BJ (cell line): ENCODE data around the gene ADTRP. TPM values are rescaled to one million over a fixed set of nuclear protein-coding genes. Genes with fewer than 3 reads are reported as not detected.
"Not testable (repeated sequence)": the region's sequence is repeated elsewhere in the genome, so short reads cannot be mapped to it uniquely, and the experiment has no call there.

Source experiments
- CTCF ChIA-PET: fragments of 350-600 bp; formaldehyde crosslinking; extraction: SDS; loops from one replicate; lab custom pipeline; 2021; ENCODE audit warnings: antibody characterized with exemption, inconsistent platforms; lab: Yijun Ruan, JAX
- POLR2A ChIA-PET: fragments of 300-600 bp; sonication (Branson Sonifier 250); formaldehyde crosslinking; extraction: SDS; loops from one replicate; lab custom pipeline; 2021; ENCODE audit warnings: antibody characterized with exemption; lab: Charles Lee
- DNase-seq: peaks from one replicate; pipeline ENCODE4 v3.0.0-alpha.2; 2011; ENCODE audit warnings: low read depth
- H3K27me3 ChIP-seq: 2 replicates; pipeline ENCODE4 v1.6.0; 2011; ENCODE audit warnings: low read length; ENCODE audit not compliant: control insufficient read depth, insufficient read depth
- H3K36me3 ChIP-seq: 2 replicates; pipeline ENCODE4 v1.5.1; 2011; ENCODE audit warnings: low read length; ENCODE audit not compliant: control insufficient read depth, insufficient read depth
- H3K4me3 ChIP-seq: 2 replicates; pipeline ENCODE4 v1.5.1; 2011; ENCODE audit warnings: low read depth, mild to moderate bottlenecking, control low read depth, low read length
- CTCF ChIP-seq: IDR thresholded peaks from 2 replicates; pipeline ENCODE4 v1.5.1; 2011; ENCODE audit warnings: low read depth, mild to moderate bottlenecking, control low read depth, inconsistent platforms, low read length, moderate library complexity; ENCODE audit not compliant: insufficient read depth
- polyA plus RNA-seq: library from polyadenylated mRNA; depleted of rRNA; stranded (reverse); fragments of >200 nt; gene quantifications from 2 replicates; pipeline ENCODE4 v1.2.3, GENCODE V29; 2011

ADTRP gene
- polyA plus RNA-seq, 1 experiment, result 0.58 TPM

DNA sequence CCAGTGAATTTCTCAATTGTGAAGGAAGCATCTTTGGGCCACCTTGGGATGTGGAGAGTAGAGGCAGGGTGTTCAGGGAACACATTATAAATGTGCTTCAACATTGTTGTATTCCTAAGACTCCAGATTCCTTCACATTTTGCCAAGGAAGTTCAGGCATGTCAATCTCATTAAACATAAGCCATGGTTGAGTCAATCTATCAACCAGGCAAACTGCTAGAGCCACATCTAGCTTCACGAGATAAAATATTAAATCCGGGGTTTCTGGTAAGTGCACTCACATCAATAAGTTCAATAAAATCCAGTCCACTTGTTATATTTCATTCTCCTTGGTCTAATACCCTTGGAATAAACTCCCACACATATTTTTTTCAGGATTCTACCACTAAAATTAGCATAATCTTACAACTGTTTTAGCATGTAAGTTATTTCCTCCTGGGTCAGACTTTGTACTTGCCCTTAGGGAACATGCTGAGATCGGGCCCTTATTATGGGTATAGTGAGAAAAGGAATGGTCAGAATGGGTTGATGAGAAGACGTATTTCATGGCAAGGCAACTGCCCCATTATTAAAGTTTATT is 93.6 kb downstream of the ADTRP start:
- no peaks in the 10 kb centered on the region for H3K27me3 ChIP-seq
- CTCF ChIA-PET, result interaction anchor here (0.6 kb wide), 1 partner anchor 535 kb away, joined by 4 read pairs; no protein-coding TSS in a partner anchor
- POLR2A ChIA-PET, result interaction anchor here (0.6 kb wide), 1 partner anchor 45 kb away, joined by 3 read pairs; no protein-coding TSS in a partner anchor
- TF ChIP-seq CTCF, result no peak
- no peak for DNase-seq
- no peaks in the 10 kb centered on the region for H3K36me3 ChIP-seq
- H3K4me3 ChIP-seq, result no peak overlapping the region

- CTCF ChIA-PET, result interaction anchor here (1.0 to 1.1 kb wide), 2 partner anchors 10 to 29 kb away, joined by 4 to 5 read pairs; no protein-coding TSS in a partner anchor
- H3K4me3 ChIP-seq, result no peak overlapping the region
- no peak for TF ChIP-seq CTCF
- POLR2A ChIA-PET, result no interaction called here
- DNase-seq, result no peak
- H3K36me3 ChIP-seq, result no peaks in the 10 kb centered on the region
- no peaks in the 10 kb centered on the region for H3K27me3 ChIP-seq
Measured at GRCh38 chr6:11683871-11684270, 94.7 kb downstream of the ADTRP start.

DNA sequence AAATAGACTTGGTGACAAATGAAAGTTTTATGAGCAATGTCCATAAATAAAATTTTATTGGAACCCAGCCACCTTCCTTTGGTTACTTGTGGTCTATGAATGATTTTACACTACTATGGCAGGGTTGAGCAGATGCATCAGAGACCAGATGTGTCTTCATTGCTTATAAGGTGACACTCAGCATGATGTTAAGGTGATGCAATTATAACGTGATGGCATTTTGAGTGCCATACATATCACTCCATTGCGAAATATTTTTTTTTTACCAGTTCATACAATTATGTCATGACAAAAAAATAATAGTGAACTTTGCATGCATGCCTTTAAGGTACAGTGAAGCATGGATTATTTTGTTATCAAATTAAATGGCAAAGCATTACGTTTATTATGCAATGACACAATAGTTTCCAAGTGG is 96.0 kb downstream of the ADTRP start:
- H3K4me3 ChIP-seq, result no peak overlapping the region
- CTCF ChIA-PET, result no interaction called here
- POLR2A ChIA-PET, result no interaction called here
- no peak for DNase-seq
- no peaks in the 10 kb centered on the region for H3K36me3 ChIP-seq
- no peak for TF ChIP-seq CTCF
- no peaks in the 10 kb centered on the region for H3K27me3 ChIP-seq

GRCh38 chr6:11681770-11682169 is 96.8 kb downstream of the ADTRP start:
- ChIA-PET CTCF (no interaction called here), POLR2A (no interaction called here)
- no peaks in the 10 kb centered on the region for H3K27me3 ChIP-seq
- H3K4me3 ChIP-seq, result no peak overlapping the region
- H3K36me3 ChIP-seq, result no peaks in the 10 kb centered on the region
- TF ChIP-seq CTCF, result no peak
- no peak for DNase-seq

- no peak overlapping the region for H3K4me3 ChIP-seq
- no peak for DNase-seq
- POLR2A ChIA-PET, result no interaction called here
- CTCF ChIA-PET, result no interaction called here
- no peak for TF ChIP-seq CTCF
- no peaks in the 10 kb centered on the region for H3K36me3 ChIP-seq
- H3K27me3 ChIP-seq, result no peaks in the 10 kb centered on the region
Measured at GRCh38 chr6:11681357-11681756, 97.2 kb downstream of the ADTRP start.

DNA sequence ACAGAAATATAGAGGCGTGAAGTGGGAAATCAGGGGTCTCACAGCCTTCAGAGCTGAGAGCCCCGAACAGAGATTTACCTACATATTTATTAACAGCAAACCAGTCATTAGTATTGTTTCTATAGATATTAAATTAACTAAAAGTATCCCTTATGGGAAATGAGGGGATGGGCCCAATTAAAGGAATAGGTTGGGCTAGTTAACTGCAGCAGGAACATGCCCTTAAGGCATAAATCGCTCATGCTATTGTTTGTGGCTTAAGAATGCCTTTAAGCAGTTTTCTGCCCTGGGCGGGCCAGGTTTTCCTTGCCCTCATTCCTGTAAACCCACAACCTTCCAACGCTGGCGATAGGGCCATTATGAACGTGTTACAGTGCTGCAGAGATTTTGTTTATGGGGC is 98.1 kb downstream of the ADTRP start:
- CTCF ChIA-PET, result interaction anchor here (0.6 to 1.6 kb wide), 2 partner anchors 25 to 926 kb away, joined by 3 to 5 read pairs; no protein-coding TSS in a partner anchor
- H3K4me3 ChIP-seq, DNase-seq, H3K27me3 ChIP-seq, POLR2A ChIA-PET, H3K36me3 ChIP-seq: not testable (repeated sequence)
